Astrocyte of the spinal cord (primary cell): ENCODE data around the gene ACCSL.

Experiments
- DNase-seq: peaks from one replicate; pipeline ENCODE4 v3.0.0; 2011; ENCODE audit warnings: low read depth, low spot score
- H3K4me3 ChIP-seq: 2 replicates; pipeline ENCODE4 v1.5.1; 2011; ENCODE audit warnings: low read depth, mild to moderate bottlenecking, low read length, moderate library complexity
- in situ Hi-C: cut with HindIII; loops from 2 replicates; pipeline ENCODE4 v1.10.0; 2017; ENCODE audit warnings: low sequenced_read_pairs
- TF ChIP-seq, protein P1 (sequence below): IDR thresholded peaks from 2 replicates; pipeline ENCODE4 v1.5.1; 2012; ENCODE audit warnings: low read depth, mild to moderate bottlenecking, low read length, inconsistent platforms

The ACCSL gene

DNA sequence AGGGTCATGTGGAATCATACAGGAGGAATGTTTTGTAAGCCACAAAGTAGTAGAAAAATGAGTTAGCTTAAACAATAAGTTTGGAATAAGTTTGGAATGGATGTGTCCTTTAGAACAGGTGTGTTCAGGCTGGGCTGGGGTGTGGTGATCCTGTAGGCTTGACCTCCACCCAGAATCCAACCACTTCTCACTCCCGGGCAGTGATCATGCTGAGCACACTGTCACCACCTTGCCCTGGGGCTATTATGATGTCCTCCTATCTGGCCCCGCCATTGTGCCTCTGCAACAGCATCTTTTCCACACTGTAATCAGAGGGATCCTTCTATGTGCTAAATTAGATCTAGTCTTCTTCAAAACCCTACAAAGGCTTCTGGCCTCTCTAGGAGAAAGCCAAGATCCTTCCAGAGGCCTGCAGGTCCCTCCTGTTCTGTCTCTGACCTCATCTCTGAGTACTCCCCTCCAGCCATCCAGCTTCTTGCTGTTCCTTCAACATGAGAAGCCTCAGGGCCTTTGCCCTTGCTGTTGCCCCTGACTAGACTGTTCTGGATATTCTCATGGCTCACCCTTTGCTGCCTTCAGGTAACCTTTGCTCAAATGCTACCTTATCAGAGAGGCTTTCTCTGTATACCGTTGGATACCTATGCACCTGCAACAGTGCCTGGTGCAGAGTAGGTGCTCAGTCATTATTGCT lies 18.8 kb upstream of the ACCSL start:
- no peak overlapping the region for H3K4me3 ChIP-seq
- TF ChIP-seq, protein P1, sequence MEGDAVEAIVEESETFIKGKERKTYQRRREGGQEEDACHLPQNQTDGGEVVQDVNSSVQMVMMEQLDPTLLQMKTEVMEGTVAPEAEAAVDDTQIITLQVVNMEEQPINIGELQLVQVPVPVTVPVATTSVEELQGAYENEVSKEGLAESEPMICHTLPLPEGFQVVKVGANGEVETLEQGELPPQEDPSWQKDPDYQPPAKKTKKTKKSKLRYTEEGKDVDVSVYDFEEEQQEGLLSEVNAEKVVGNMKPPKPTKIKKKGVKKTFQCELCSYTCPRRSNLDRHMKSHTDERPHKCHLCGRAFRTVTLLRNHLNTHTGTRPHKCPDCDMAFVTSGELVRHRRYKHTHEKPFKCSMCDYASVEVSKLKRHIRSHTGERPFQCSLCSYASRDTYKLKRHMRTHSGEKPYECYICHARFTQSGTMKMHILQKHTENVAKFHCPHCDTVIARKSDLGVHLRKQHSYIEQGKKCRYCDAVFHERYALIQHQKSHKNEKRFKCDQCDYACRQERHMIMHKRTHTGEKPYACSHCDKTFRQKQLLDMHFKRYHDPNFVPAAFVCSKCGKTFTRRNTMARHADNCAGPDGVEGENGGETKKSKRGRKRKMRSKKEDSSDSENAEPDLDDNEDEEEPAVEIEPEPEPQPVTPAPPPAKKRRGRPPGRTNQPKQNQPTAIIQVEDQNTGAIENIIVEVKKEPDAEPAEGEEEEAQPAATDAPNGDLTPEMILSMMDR, result no peak
- no peak for DNase-seq
- in situ Hi-C loops, result no loop called here

DNA sequence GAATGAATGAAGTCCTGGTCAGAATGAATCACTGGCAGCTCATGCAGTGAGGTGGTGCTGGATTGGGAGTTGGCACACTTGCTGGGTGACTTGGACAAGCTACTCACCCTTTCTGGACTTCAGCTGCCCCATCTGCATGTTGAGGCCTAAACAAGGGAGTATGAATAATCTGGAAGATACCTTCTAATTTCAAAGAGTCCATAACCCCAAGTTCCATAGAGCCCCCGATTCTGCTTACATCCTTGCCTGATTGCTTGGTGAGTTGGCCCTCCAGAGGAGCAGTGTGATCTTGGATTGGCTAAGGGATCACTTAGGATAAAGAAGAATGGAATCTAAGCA lies 18.3 kb upstream of the ACCSL start:
- DNase-seq, result no peak
- H3K4me3 ChIP-seq, result no peak overlapping the region
- TF ChIP-seq, protein P1, result no peak
- in situ Hi-C loops, result no loop called here

DNA sequence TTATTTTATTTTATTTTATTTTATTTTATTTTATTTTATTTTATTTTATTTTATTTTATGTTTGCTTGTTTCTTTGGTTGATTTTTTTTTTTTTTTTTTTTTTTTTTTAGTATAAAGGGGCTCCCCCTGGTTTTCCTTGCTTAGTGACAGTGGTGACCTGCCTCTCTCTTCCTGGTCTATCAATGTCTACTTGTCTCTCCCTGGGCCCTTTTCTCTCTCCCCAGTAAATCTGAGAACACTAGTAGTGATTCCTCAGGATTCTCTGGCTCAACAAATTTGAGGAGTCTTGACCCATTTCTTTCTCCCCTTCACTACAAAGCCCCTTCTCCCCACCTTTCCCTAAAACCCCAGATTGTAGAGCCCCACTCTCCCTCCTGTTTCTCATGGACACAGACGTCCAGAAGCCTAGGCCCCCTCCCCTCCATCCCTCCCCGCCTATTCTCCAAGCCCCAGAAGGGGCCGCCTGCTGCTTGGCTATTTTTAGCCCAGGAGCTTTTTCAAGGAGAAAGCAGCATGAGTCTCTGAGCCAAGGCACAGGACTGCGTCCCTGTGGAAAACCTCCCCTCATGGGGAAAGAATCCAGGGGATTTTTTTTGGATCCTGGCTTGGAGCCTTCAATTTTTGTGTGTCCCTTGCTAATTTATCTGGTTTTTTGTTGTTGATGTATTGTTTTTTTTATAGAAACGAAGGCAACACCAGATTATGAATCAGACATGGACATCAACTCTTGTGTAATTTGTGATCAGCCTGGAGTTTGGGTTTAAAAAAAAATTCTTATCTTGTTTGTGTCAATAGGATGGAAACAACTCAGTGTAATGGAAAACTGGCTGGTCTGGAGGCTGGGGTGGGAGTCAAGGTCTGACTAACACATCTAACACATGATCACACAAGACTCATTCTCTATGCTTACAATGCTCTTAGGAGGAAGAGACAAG lies 17.5 kb upstream of the ACCSL start:
- in situ Hi-C loops, result no loop called here
- DNase-seq, result peak; percentile 10
- TF ChIP-seq, protein P1, result no peak
- no peak overlapping the region for H3K4me3 ChIP-seq

DNA sequence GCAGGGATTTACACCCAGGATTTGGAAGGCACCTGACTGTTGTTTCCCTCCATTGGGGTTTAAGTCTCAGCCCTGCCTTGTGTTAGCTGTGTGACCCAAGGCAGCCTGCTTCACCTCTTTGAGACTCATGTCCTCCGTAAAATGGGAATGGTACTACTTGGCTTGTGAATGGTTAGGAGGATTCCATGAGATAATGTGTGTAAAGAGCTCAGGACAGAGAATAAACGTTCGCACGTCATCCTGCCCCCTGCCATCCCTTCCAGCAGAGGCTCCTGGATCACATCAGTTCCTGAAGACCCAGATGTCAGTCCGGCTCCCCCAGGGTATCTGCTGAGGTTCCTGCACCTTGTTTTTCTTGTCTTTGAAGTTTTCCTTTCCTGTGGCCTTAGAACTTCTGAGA lies 16.8 kb upstream of the ACCSL start:
- no peak for DNase-seq
- TF ChIP-seq, protein P1, result no peak
- H3K4me3 ChIP-seq, result no peak overlapping the region
- in situ Hi-C loops, result no loop called here

DNA sequence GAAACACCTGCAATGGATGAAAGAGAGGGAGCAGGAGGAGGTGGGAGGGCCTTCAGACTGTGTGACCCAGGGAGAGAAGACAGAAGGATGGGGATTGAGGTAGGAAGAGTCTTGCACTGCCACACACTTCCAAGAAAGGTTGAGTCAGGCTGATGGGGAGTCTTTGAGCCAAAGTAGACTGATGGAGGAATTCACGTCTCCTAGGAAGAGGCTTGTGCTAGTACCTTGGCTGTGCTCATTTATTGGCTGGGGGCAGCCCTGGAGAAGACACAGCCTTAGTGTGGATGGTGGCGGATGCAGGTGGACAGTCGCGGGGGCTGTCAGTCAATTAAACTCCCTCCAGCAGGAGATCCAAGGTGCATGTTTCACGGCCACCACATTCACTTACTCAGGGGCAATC lies 16.2 kb upstream of the ACCSL start:
- no peak for DNase-seq
- in situ Hi-C loops, result no loop called here
- TF ChIP-seq, protein P1, result no peak
- H3K4me3 ChIP-seq, result no peak overlapping the region

DNA sequence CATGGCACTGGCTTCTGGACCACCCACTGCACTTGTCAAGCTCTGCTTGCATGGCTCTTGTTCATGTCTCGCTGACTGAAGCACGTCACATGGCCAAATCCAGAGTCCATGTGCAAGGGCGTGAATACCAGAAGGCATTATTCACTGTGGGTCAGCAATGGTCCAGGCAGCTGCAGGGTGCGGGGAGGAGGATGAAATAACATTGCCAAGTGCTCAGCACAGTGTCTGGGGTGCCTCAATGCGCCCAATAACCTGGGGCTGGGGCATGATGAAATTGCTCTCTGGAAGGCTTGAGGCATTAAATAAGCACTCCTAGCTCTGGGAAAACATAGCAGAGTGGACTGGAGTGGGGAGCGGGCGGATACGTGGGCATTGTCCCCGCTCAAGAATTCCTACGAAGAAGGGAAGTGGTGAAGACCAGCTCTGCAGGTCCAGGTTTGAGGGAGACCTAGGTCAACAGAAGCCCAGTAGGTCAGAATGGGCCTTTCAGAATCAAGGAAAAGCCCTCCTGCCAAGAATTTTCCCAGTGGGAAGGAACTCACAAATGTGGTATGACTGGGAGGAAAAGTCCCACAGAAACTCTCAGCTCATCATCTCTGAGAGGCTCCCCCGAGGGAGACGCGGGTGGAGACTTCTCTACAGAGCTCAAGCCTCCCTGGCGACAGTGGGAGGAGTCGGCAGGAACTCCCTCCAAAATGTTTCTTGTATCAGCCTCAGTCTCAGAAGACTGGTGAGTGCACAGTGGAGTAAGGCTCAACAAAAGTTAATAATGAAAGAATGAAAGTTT lies 15.3 kb upstream of the ACCSL start:
- peak; percentile 31 for DNase-seq
- H3K4me3 ChIP-seq, result no peak overlapping the region
- in situ Hi-C loops, result no loop called here
- TF ChIP-seq, protein P1, result no peak
